GM12864 (cell line): Measurements from ENCODE around the gene AHSA1.

Experiments used
- DNase-seq: peaks from one replicate; pipeline ENCODE4 v3.0.0-alpha.2; 2011; ENCODE audit warnings: low read depth
- H3K4me3 ChIP-seq: 2 replicates; pipeline ENCODE4 v1.5.1; 2011; ENCODE audit warnings: mild to moderate bottlenecking, low read depth, low read length, control low read depth
- TF ChIP-seq, protein P1 (sequence below): IDR thresholded peaks from 2 replicates; pipeline ENCODE4 v1.5.1; 2011; ENCODE audit warnings: low read depth, mild to moderate bottlenecking, moderate library complexity, low read length, control low read depth, inconsistent platforms; ENCODE audit errors: missing control alignments

AHSA1 gene

DNA sequence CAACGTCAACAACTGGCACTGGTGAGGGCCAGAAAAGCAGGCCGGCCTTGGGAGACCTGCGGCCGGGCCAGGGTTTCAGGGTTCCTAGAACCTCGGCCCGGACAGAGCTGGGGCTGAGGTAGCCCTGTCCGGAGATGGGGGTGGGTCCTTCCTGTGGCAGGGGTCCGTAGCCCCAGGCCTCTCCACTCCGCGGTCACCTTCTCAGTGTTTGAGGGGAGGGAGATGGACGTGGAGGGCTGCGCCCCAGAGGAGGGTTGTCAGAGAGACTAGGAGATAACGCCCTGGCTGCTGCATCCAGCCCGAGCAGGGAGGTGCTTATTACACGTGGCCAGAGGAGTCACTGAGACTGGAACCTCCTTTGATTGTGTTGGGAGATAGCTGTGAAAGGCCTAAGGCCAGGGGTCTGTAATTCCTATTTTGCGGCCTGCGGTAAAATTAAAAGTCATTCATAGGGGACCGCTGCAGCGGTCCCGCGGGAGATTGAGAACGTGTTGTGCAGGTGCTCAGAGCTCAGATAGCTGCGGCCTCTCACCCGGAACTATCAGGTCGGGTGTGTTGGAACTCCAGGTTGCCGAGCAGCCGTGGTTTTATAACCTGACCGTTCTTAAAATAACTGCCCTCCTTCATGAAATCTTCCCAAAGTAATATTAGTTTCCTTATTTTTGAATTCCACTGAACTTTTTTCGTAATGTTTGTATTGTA is 507 bp downstream of the AHSA1 start:
- DNase-seq, result no peak
- H3K4me3 ChIP-seq, result peak overlapping the region; percentile 94
- TF ChIP-seq, protein P1, sequence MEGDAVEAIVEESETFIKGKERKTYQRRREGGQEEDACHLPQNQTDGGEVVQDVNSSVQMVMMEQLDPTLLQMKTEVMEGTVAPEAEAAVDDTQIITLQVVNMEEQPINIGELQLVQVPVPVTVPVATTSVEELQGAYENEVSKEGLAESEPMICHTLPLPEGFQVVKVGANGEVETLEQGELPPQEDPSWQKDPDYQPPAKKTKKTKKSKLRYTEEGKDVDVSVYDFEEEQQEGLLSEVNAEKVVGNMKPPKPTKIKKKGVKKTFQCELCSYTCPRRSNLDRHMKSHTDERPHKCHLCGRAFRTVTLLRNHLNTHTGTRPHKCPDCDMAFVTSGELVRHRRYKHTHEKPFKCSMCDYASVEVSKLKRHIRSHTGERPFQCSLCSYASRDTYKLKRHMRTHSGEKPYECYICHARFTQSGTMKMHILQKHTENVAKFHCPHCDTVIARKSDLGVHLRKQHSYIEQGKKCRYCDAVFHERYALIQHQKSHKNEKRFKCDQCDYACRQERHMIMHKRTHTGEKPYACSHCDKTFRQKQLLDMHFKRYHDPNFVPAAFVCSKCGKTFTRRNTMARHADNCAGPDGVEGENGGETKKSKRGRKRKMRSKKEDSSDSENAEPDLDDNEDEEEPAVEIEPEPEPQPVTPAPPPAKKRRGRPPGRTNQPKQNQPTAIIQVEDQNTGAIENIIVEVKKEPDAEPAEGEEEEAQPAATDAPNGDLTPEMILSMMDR, result no peak

DNA sequence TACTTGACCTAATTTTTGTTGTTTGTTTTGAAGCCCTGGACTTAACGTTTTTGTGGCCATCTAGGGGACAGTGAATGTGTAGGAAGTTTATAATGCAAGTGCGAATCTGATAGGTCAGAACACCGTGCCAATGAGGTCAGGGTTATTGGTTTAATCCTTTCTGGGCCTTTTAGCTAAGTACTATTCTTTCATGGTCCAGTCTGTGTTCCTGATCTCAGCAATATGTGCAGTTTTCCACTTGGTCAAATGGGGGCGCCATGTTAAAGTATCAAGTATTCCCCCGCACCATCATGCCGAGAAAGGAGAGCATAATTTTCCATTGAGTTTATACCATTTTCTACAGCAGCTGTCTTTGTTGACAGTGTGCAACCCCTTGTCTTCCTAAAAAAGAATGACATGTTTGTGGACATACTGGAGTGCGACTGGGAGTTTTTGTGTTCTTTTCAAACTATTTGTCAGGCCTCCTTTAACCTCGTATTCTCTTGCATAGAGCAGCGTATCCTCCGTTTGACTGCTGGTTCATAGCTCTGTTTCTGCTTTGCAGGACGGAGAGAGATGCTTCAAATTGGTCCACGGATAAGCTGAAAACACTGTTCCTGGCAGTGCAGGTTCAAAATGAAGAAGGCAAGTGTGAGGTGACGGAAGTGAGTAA is 1.3 kb downstream of the AHSA1 start:
- peak; percentile 43 for DNase-seq
- TF ChIP-seq, protein P1, result peak; percentile 70

DNA sequence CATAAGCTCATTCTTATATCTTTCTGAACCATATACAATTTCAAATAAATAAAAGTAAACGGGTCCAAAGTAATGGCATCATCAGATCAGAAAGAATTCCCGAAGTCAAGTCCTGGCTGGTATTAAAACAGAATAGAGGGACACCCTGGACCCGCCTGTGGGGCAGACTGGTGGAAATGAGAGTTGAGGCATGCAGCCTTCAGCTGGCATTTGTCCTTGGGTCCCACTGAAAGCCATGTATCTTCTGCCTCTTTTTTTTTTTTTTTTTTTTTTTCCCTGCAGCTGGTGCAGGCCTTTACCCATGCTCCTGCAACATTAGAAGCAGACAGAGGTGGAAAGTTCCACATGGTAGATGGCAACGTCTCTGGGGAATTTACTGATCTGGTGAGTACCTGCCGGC is 9.9 kb downstream of the AHSA1 start:
- no peak overlapping the region for H3K4me3 ChIP-seq
- TF ChIP-seq, protein P1, result no peak
- DNase-seq, result no peak

More for the DNA sequence above, 1.3 kb downstream of the AHSA1 start:
- peak overlapping the region; percentile 94 for H3K4me3 ChIP-seq

DNA sequence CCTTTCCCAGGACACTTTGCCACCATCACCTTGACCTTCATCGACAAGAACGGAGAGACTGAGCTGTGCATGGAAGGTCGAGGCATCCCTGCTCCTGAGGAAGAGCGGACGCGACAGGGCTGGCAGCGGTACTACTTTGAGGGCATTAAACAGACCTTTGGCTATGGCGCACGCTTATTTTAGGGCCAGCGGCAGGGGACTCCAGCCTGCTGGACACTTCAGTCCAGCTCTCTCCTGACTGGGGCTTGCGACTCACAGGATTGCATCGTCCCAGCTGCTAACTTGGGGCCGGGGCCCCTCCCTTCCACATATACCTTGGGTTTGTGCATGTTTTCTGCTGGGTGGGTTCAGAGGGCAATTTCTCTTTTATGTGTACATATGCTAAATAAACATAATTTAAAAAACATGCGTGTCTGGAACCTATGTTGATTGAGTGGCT is 11.2 kb downstream of the AHSA1 start:
- DNase-seq, result no peak
- H3K4me3 ChIP-seq, result no peak overlapping the region
- TF ChIP-seq, protein P1, result no peak

DNA sequence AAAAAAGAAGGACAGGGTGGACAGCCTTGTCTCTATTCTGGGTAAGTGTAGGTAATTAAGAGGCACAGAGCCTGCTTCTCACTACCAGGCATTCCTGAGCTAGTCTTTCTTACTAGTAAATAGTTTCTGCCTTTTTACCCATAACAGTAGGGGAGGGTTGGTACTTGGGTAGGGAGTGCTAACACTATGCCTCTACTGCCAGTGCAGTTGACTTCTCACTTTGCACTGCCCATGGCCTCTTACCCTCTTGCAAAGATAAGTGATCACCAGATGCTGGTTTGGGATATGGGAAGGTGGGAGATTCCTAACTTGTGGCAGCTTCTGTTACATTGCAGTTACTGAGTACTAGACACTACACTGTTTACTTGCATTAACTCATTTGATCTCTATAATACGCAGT is 11.6 kb downstream of the AHSA1 start:
- no peak for DNase-seq
- TF ChIP-seq, protein P1, result no peak
- no peak overlapping the region for H3K4me3 ChIP-seq

DNA sequence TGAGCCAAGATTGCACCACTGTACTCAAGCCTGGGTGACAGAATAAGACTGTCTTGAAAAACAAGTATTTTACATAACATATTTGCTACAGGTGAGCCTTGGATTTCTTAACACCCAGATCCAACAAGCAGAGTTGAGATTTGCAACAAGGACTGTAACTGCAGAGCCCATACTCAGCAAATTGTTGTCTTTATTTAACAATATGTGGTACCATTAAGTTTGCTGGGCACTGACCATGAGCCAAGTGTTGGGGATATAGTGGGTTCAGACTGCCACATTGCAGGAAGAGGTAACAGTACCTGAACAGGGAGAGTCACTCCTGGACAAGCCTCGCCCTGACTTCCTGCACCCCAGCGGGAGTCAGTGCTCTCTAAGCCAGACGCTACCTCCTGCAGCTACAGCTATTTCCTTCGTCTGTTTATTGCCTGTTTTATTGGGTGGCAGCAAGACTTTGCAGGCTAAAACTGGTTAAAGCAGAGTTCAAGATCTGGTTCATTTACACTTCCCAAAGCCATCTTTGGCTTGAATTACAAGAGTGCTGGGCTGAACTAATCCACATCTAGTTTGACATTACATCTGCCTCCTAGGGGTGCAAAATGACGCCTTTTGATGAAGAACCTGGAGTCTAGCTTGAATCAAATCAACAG is 12.5 kb downstream of the AHSA1 start:
- TF ChIP-seq, protein P1, result no peak
- no peak overlapping the region for H3K4me3 ChIP-seq
- no peak for DNase-seq
